Neural crest cell (in vitro differentiated cells): ENCODE results near the gene CCDC142. TPM values are rescaled to one million over a fixed set of nuclear protein-coding genes. Genes with fewer than 3 reads are reported as not detected.
"Not testable (repeated sequence)": the region's sequence is repeated elsewhere in the genome, so short reads cannot be mapped to it uniquely, and the experiment has no call there.

Experiments
- DNase-seq: peaks from one replicate; pipeline ENCODE4 v3.0.0; 2021; ENCODE audit warnings: low read depth, mixed read lengths, low spot score
- H3K27ac Mint-ChIP-seq: one replicate; pipeline ENCODE4 v1.8.0; 2021; ENCODE audit warnings: mild to moderate bottlenecking, mixed read lengths; ENCODE audit not compliant: unreplicated experiment
- H3K27me3 Mint-ChIP-seq: 2 replicates; pipeline ENCODE4 v1.8.0; 2021; ENCODE audit warnings: low read depth, mild to moderate bottlenecking, mixed read lengths
- H3K36me3 Mint-ChIP-seq: 2 replicates; pipeline ENCODE4 v1.8.0; 2021; ENCODE audit warnings: low read depth, mild to moderate bottlenecking, mixed read lengths
- H3K4me1 Mint-ChIP-seq: 2 replicates; pipeline ENCODE4 v1.8.0; 2021; ENCODE audit warnings: mixed read lengths
- H3K4me3 Mint-ChIP-seq: one replicate; pipeline ENCODE4 v1.8.0; 2021; ENCODE audit warnings: mild to moderate bottlenecking, mixed read lengths
- H3K9me3 Mint-ChIP-seq: 2 replicates; pipeline ENCODE4 v1.8.0; 2021; ENCODE audit warnings: mixed read lengths
- CTCF ChIP-seq: fragments of 200-600 bp; sonication (generic); conservative IDR thresholded peaks from 2 replicates; pipeline ENCODE4 v1.5.0; 2021; ENCODE audit warnings: antibody characterized with exemption, mild to moderate bottlenecking
- total RNA-seq: library from RNA; stranded (reverse); gene quantifications from 2 replicates; pipeline ENCODE4 v1.2.1, GENCODE V29; 2021

Gene CCDC142
- total RNA-seq, 1 donor from 2014 or later = 35.0 TPM

- Mint-ChIP-seq H3K27me3 (peaks cover 4% of the 10 kb centered on the region), H3K36me3 (peaks cover 11% of the 10 kb centered on the region), H3K4me1 (no peaks in the 10 kb centered on the region), H3K4me3 (no peak overlapping the region), H3K27ac (no peak overlapping the region), H3K9me3 (no peaks in the 10 kb centered on the region)
- TF ChIP-seq CTCF = no peak
- DNase-seq = no peak
These were observed 7.1 kb upstream of the CCDC142 start for GRCh38 chr2:74489906-74490305.

- no peaks in the 10 kb centered on the region for H3K9me3 Mint-ChIP-seq
- H3K27ac Mint-ChIP-seq = no peak overlapping the region
- DNase-seq = no peak
- no peaks in the 10 kb centered on the region for H3K4me1 Mint-ChIP-seq
- H3K27me3 Mint-ChIP-seq = no peaks in the 10 kb centered on the region
- peaks cover 5% of the 10 kb centered on the region for H3K36me3 Mint-ChIP-seq
- no peak for TF ChIP-seq CTCF
- H3K4me3 Mint-ChIP-seq = no peak overlapping the region
These were observed 6.1 kb upstream of the CCDC142 start for GRCh38 chr2:74488643-74489481.

- H3K36me3 Mint-ChIP-seq = peaks cover 2% of the 10 kb centered on the region
- H3K4me3 Mint-ChIP-seq = no peak overlapping the region
- TF ChIP-seq CTCF = no peak
- peaks cover 19% of the 10 kb centered on the region for H3K4me1 Mint-ChIP-seq
- no peaks in the 10 kb centered on the region for H3K9me3 Mint-ChIP-seq
- no peak for DNase-seq
- H3K27ac Mint-ChIP-seq = no peak overlapping the region
- no peaks in the 10 kb centered on the region for H3K27me3 Mint-ChIP-seq
These were observed 3.3 kb upstream of the CCDC142 start for GRCh38 chr2:74486141-74486540.

- not testable (repeated sequence) for H3K36me3 Mint-ChIP-seq, H3K27me3 Mint-ChIP-seq, H3K27ac Mint-ChIP-seq, H3K9me3 Mint-ChIP-seq, DNase-seq
- peaks cover 29% of the 10 kb centered on the region for H3K4me1 Mint-ChIP-seq
- H3K4me3 Mint-ChIP-seq = peak overlapping the region; percentile 100
These were observed 922 bp upstream of the CCDC142 start for GRCh38 chr2:74483675-74484164.

- H3K4me1 Mint-ChIP-seq = peaks cover 29% of the 10 kb centered on the region
- H3K36me3 Mint-ChIP-seq = peaks cover 4% of the 10 kb centered on the region
- H3K9me3 Mint-ChIP-seq = no peaks in the 10 kb centered on the region
- H3K27me3 Mint-ChIP-seq = no peaks in the 10 kb centered on the region
- DNase-seq = no peak
- peak overlapping the region; percentile 100 for H3K4me3 Mint-ChIP-seq
- H3K27ac Mint-ChIP-seq = peak overlapping the region; percentile 99
- no peak for TF ChIP-seq CTCF
These were observed 617 bp downstream of the CCDC142 start for GRCh38 chr2:74481961-74482800.
